ENCODE data around the gene COL5A2.

The COL5A2 gene

GRCh38 chr2:189144700-189145211 is 34.8 kb downstream of the COL5A2 start:
- no peak for DNase-seq

- no peak for DNase-seq
Measured at GRCh38 chr2:189143925-189144324, 35.6 kb downstream of the COL5A2 start.

- DNase-seq, result peak; percentile 84
Measured at GRCh38 chr2:189142893-189143759, 36.4 kb downstream of the COL5A2 start.

GRCh38 chr2:189138800-189139199 is 40.8 kb downstream of the COL5A2 start:
- no peak for DNase-seq

GRCh38 chr2:189137519-189137918 is 42.0 kb downstream of the COL5A2 start:
- no peak for DNase-seq

- no peak for DNase-seq
Measured at GRCh38 chr2:189134485-189134884, 45.1 kb downstream of the COL5A2 start.

GRCh38 chr2:189131991-189132390 is 47.6 kb downstream of the COL5A2 start:
- DNase-seq, result no peak

GRCh38 chr2:189129971-189130370 is 49.6 kb downstream of the COL5A2 start:
- DNase-seq, result no peak

GRCh38 chr2:189128970-189129369 is 50.6 kb downstream of the COL5A2 start:
- no peak for DNase-seq

GRCh38 chr2:189127756-189128155 is 51.8 kb downstream of the COL5A2 start:
- no peak for DNase-seq

GRCh38 chr2:189125195-189125594 is 54.4 kb downstream of the COL5A2 start:
- DNase-seq, result no peak

- DNase-seq, result no peak
Measured at GRCh38 chr2:189124175-189124574, 55.4 kb downstream of the COL5A2 start.

- no peak for DNase-seq
Measured at GRCh38 chr2:189118386-189118785, 61.2 kb downstream of the COL5A2 start.

GRCh38 chr2:189116979-189117378 is 62.6 kb downstream of the COL5A2 start:
- no peak for DNase-seq

GRCh38 chr2:189116087-189116486 is 63.5 kb downstream of the COL5A2 start:
- no peak for DNase-seq

GRCh38 chr2:189115126-189115525 is 64.4 kb downstream of the COL5A2 start:
- peak; percentile 32 for DNase-seq

GRCh38 chr2:189113963-189114362 is 65.6 kb downstream of the COL5A2 start:
- no peak for DNase-seq

GRCh38 chr2:189111063-189111715 is 68.4 kb downstream of the COL5A2 start:
- no peak for DNase-seq

GRCh38 chr2:189109921-189110397 is 69.6 kb downstream of the COL5A2 start:
- DNase-seq, result peak; percentile 17

GRCh38 chr2:189104934-189105333 is 74.6 kb downstream of the COL5A2 start:
- DNase-seq, result no peak

GRCh38 chr2:189102735-189103134 is 76.8 kb downstream of the COL5A2 start:
- no peak for DNase-seq

- DNase-seq, result no peak
Measured at GRCh38 chr2:189097934-189098333, 81.6 kb downstream of the COL5A2 start.

GRCh38 chr2:189096769-189097447 is 82.7 kb downstream of the COL5A2 start:
- DNase-seq, result peak; percentile 7
